HepG2 (cell line): ENCODE results near the gene TAS1R1. TPM values are rescaled to one million over a fixed set of nuclear protein-coding genes. Genes with fewer than 3 reads are reported as not detected.

Experiments
- ATAC-seq: fragments of 200-7000 bp; cut with Tn5 transposase; 3 replicates; pipeline ENCODE4 v1.9.1; 2020; ENCODE audit warnings: mild to moderate bottlenecking, moderate library complexity
- BruUV-seq: library from RNA; stranded (reverse); fragments of 400-500 nt; replicated peaks from 2 replicates; lab custom pipeline; 2021; lab: Mats Ljungman, UMichigan
- CTCF ChIA-PET: fragments of 300-600 bp; formaldehyde crosslinking; extraction: SDS; loops from one replicate; lab custom pipeline; 2021; ENCODE audit warnings: low total read pairs, inconsistent platforms, low intra/inter-chr PET ratio; lab: Yijun Ruan, JAX
- POLR2A ChIA-PET: fragments of 350-600 bp; sonication (Branson Sonifier 250); formaldehyde crosslinking; loops from one replicate; lab custom pipeline; 2020; ENCODE audit warnings: antibody characterized with exemption, inconsistent platforms; lab: Yijun Ruan, JAX
- DNase-seq: peaks from one replicate; pipeline ENCODE4 v3.0.0-alpha.2; 2015; ENCODE audit warnings: low spot score
- FAIRE-seq: peaks from 3 replicates; lab custom pipeline; 2011; peaks lifted over from hg19 to GRCh38; lab: Jason Lieb, UNC
- H2AFZ ChIP-seq: one replicate; pipeline ENCODE4 v1.6.1; 2011; ENCODE audit warnings: low read length, inconsistent platforms
- H3K27ac ChIP-seq: fragments of 300-600 bp; 3 replicates; pipeline ENCODE4 v1.8.0; 2011; ENCODE audit warnings: mixed run types, mild to moderate bottlenecking, mixed read lengths, low read length, inconsistent platforms; ENCODE audit not compliant: insufficient read depth; ENCODE audit errors: extremely low read length
- H3K27me3 ChIP-seq, 2 experiments: fragments of 200-600 bp in 1 of 2; 2 replicates in 1 of 2; 3 replicates in 1 of 2; pipeline versions ENCODE4 v1.6.0 to v1.8.0; 2011; ENCODE audit warnings: low read length in 2 of 2, mild to moderate bottlenecking in 2 of 2, moderate library complexity in 2 of 2, inconsistent platforms in 1 of 2; ENCODE audit not compliant: insufficient read depth in 2 of 2, control insufficient read depth in 1 of 2
- H3K36me3 ChIP-seq, 2 experiments: fragments of 200-600 bp in 1 of 2; replicated peaks in 1 of 2; 2 replicates in 1 of 2; 3 replicates in 1 of 2; pipeline versions ENCODE4 v1.5.1 to v1.8.0; 2011; ENCODE audit warnings: low read length in 2 of 2, inconsistent platforms in 1 of 2; ENCODE audit not compliant: insufficient read depth in 2 of 2, control insufficient read depth in 1 of 2
- H3K4me1 ChIP-seq: 2 replicates; pipeline ENCODE4 v1.5.1; 2012; ENCODE audit warnings: low read length, inconsistent platforms; ENCODE audit not compliant: insufficient read depth
- H3K4me2 ChIP-seq: 2 replicates; pipeline ENCODE4 v1.6.0; 2011; ENCODE audit warnings: low read depth, low read length, inconsistent platforms
- H3K4me3 ChIP-seq, 3 experiments: fragments of 200-600 bp in 1 of 3; sonication (generic), shearing (Covaris generic) in 1 of 3; replicated peaks in 1 of 3; 2 replicates each; pipeline ENCODE4 v1.5.1; 2011 to 2016; ENCODE audit warnings: low read length in 3 of 3, inconsistent platforms in 2 of 3, low read depth in 2 of 3, mild to moderate bottlenecking in 2 of 3, control low read depth in 1 of 3, mixed read lengths in 1 of 3; ENCODE audit not compliant: insufficient read depth in 1 of 3
- H3K79me2 ChIP-seq: one replicate; pipeline ENCODE4 v1.6.1; 2011; ENCODE audit warnings: low read length, inconsistent platforms; ENCODE audit not compliant: insufficient read depth
- H3K9ac ChIP-seq: 2 replicates; pipeline ENCODE4 v1.6.0; 2011; ENCODE audit warnings: mild to moderate bottlenecking, low read depth, low read length, inconsistent platforms; ENCODE audit not compliant: insufficient read depth
- H3K9me3 ChIP-seq: 2 replicates; pipeline ENCODE4 v1.5.1; 2012; ENCODE audit warnings: mild to moderate bottlenecking, low read length
- H4K20me1 ChIP-seq: 2 replicates; pipeline ENCODE4 v1.6.0; 2011; ENCODE audit warnings: inconsistent platforms, mild to moderate bottlenecking, low read length, moderate library complexity; ENCODE audit not compliant: insufficient read depth
- DZIP1 ChIP-seq: sonication (generic); formaldehyde crosslinking; IDR thresholded peaks from 2 replicates; pipeline ENCODE4 v1.5.0; 2020; ENCODE audit warnings: mild to moderate bottlenecking, missing genetic modification reagents
- NFATC3 ChIP-seq: sonication (generic); formaldehyde crosslinking; IDR thresholded peaks from 2 replicates; pipeline ENCODE4 v1.5.1; 2020; ENCODE audit warnings: mild to moderate bottlenecking, missing genetic modification reagents
- PCBP1 ChIP-seq: fragments of 200-400 bp; formaldehyde crosslinking; IDR thresholded peaks from 2 replicates; pipeline ENCODE4 v1.6.1; 2017; ENCODE audit warnings: mild to moderate bottlenecking, low read depth, low read length, borderline replicate concordance
- ZNF629 ChIP-seq: sonication (generic); formaldehyde crosslinking; conservative IDR thresholded peaks from 2 replicates; pipeline ENCODE4 v1.5.0; 2020; ENCODE audit warnings: missing genetic modification reagents
- WGBS: methylation state at CpG from one replicate; pipeline ENCODE4 v1.1.6; 2017; ENCODE audit warnings: low lambda C conversion rate; 5-methylcytosine and 5-hydroxymethylcytosine counted together
- in situ Hi-C: cut with HindIII; loops from 2 replicates; pipeline ENCODE4 v1.10.0; 2017; ENCODE audit warnings: low pct_unique_long_range_greater_than_20kb; ENCODE audit not compliant: extremely low pct_ligation_motif_present
- intact Hi-C: fragments of 100-400 bp; cut with micrococcal nuclease; formaldehyde crosslinking; loops from one replicate; pipeline ENCODE4 v1.10.0; 2022; ENCODE audit not compliant: unreplicated experiment
- polyA plus RNA-seq, 8 experiments: library from polyadenylated mRNA; depleted of rRNA in 3 of 8; stranded (reverse) in 7 of 8; unstranded in 1 of 8; fragments of >200 nt; fragmentation: Illumina TruSeq in 4 of 8; extraction: Trizol in 4 of 8; gene quantifications; 2 replicates each; pipeline versions ENCODE4 v1.2.1 to v1.2.3, GENCODE V29; 2011 to 2016; ENCODE audit warnings: low read depth in 4 of 8, missing spikeins in 1 of 8, mixed read lengths in 1 of 8; ENCODE audit not compliant: insufficient read depth in 1 of 8
- total RNA-seq, 5 experiments: library from RNA; depleted of rRNA; stranded (reverse); fragments of >200 nt; fragmentation: Illumina TruSeq; extraction: Trizol; gene quantifications; 2 replicates each; pipeline ENCODE4 v1.2.3, GENCODE V29; 2016; ENCODE audit warnings: low read depth in 1 of 5
- TF ChIP-seq, protein P1 (sequence below): sonication (generic); formaldehyde crosslinking; IDR thresholded peaks from 2 replicates; pipeline ENCODE4 v1.4.0; 2020; ENCODE audit warnings: missing genetic modification reagents

The TAS1R1 gene
- total and polyA plus RNA-seq, 2 of the 13 experiments (the other 11 are each of a cell fraction or from before 2014, with no cell fraction given): 1.4 to 1.6 TPM

GRCh38 chr1:6592865-6593593, 37.9 kb downstream of the TAS1R1 start (continued):
- TF ChIP-seq DZIP1: no peak
- TF ChIP-seq, all 625 proteins: peak for 3

GRCh38 chr1:6593810-6594209, 38.7 kb downstream of the TAS1R1 start:
- POLR2A ChIA-PET: interaction anchor here (2.1 kb wide), 1 partner anchor 11 kb away, joined by 8 read pairs; no protein-coding TSS in a partner anchor
- H3K4me1 ChIP-seq: peaks cover 21% of the 10 kb centered on the region
- 96% methylated on average over 11 of the region's 15 CpGs for WGBS
- no peak for DNase-seq
- CTCF ChIA-PET: no interaction called here
- H3K9me3 ChIP-seq: no peaks in the 10 kb centered on the region
- H3K36me3 ChIP-seq: peaks cover 46 to 82% of the 10 kb centered on the region in 2 experiments
- H4K20me1 ChIP-seq: peaks cover 43% of the 10 kb centered on the region
- no TSS peak for BruUV-seq
- intact Hi-C loops (no loop called here), in situ Hi-C loops (no loop called here)
- no peak for FAIRE-seq
- H2AFZ ChIP-seq: no peak overlapping the region
- no peak overlapping the region for H3K4me2 ChIP-seq
- no peak overlapping the region for H3K27ac ChIP-seq
- ATAC-seq: no peak
- peak; percentile 89 for TF ChIP-seq ZNF629
- TF ChIP-seq PCBP1: 0 out of 2 replicates have a peak, but pooled peaks have one; percentile 10
- TF ChIP-seq, protein P1, sequence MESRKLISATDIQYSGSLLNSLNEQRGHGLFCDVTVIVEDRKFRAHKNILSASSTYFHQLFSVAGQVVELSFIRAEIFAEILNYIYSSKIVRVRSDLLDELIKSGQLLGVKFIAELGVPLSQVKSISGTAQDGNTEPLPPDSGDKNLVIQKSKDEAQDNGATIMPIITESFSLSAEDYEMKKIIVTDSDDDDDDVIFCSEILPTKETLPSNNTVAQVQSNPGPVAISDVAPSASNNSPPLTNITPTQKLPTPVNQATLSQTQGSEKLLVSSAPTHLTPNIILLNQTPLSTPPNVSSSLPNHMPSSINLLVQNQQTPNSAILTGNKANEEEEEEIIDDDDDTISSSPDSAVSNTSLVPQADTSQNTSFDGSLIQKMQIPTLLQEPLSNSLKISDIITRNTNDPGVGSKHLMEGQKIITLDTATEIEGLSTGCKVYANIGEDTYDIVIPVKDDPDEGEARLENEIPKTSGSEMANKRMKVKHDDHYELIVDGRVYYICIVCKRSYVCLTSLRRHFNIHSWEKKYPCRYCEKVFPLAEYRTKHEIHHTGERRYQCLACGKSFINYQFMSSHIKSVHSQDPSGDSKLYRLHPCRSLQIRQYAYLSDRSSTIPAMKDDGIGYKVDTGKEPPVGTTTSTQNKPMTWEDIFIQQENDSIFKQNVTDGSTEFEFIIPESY (CRISPR knock-in tag): no peak
- no peak for TF ChIP-seq NFATC3 (CRISPR knock-in tag)
- peaks cover 27% of the 10 kb centered on the region for H3K79me2 ChIP-seq
- H3K9ac ChIP-seq: no peak overlapping the region
- no peaks in the 10 kb centered on the region for H3K27me3 ChIP-seq
- no peak overlapping the region for H3K4me3 ChIP-seq
